Fibroblast of mammary gland (primary cell): ENCODE data around the gene BAHD1.

ENCODE experiments used
- DNase-seq: peaks from one replicate; pipeline ENCODE4 v3.0.0-alpha.2; 2010; ENCODE audit warnings: low read depth
- H3K4me3 ChIP-seq: 2 replicates; pipeline ENCODE4 v1.5.1; 2011; ENCODE audit warnings: low read depth, mild to moderate bottlenecking, low read length, moderate library complexity; ENCODE audit not compliant: control insufficient read depth
- TF ChIP-seq, protein P1 (sequence below): conservative IDR thresholded peaks from 2 replicates; pipeline ENCODE4 v1.5.1; 2011; ENCODE audit warnings: low read depth, low read length, inconsistent platforms; ENCODE audit not compliant: control insufficient read depth, insufficient read depth

BAHD1 gene

DNA sequence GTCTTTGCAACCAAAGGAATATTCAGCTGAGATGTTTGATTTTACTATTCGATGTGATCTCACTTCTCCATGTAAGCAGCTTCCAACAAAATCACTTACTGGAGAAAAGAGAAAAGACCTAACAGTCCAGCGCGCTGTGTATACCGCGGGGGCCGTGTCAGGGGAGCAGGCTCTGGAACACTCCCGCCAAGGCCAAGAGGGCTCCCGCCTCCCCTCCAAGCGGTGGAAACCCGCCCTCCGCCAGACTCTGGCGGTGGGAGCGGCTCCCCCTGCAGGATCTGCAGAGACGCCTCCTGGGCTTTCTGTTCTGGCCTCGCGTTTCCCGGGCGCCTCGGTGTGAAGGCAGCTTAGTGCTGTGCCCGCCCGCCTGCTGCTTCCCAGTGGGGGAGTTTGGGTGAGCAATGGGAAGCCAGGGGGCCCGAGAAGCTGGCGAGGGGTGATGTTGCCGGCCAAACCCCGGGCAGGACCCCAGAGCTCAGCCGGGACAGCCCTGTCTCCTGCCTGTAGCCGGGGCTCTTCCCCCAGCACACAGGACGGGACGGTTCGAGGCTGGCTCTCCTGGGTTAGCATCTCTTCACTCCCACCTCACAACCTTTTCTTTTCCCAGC is 66.3 kb downstream of the BAHD1 start:
- DNase-seq: peak; percentile 68
- peak overlapping the region; percentile 22 for H3K4me3 ChIP-seq
- TF ChIP-seq, protein P1, sequence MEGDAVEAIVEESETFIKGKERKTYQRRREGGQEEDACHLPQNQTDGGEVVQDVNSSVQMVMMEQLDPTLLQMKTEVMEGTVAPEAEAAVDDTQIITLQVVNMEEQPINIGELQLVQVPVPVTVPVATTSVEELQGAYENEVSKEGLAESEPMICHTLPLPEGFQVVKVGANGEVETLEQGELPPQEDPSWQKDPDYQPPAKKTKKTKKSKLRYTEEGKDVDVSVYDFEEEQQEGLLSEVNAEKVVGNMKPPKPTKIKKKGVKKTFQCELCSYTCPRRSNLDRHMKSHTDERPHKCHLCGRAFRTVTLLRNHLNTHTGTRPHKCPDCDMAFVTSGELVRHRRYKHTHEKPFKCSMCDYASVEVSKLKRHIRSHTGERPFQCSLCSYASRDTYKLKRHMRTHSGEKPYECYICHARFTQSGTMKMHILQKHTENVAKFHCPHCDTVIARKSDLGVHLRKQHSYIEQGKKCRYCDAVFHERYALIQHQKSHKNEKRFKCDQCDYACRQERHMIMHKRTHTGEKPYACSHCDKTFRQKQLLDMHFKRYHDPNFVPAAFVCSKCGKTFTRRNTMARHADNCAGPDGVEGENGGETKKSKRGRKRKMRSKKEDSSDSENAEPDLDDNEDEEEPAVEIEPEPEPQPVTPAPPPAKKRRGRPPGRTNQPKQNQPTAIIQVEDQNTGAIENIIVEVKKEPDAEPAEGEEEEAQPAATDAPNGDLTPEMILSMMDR: peak; percentile 76

DNA sequence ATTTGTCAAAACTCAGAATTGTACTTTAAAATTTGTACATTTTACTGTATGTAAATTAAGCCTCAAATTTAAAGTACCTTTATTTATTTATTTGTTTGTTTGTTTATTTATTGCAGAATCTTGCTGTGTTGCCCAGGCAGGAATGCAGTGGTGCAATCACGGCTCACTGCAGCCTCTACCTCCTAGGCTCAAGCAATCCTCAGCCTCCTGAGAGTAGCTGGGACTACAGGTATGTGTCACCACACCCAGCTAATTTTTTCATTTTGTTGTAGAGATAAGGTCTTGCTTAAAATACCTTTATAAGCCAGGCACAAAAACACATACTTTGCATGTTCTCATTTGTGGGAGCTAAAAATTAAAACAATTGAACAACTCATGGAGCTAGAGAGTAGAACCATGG is 67.5 kb downstream of the BAHD1 start:
- no peak overlapping the region for H3K4me3 ChIP-seq
- no peak for DNase-seq
- TF ChIP-seq, protein P1: no peak

DNA sequence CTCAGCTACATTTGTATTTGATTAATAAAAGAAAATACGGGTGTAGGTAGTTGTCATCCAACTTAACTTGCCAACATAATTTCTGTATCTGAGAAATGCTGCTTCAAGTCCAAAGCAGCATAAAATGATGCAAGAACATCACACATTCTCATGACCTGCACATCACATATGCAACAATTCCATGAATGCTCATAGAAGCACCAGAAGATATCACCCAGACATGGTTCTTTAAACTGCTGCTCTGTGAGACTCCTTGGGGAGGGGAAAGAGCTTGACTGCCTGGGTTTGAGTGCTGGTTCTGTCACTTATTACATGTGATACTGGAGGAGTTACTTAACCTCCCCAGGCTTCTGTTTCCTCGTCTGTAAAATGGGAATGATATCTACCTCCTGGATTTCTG is 69.4 kb downstream of the BAHD1 start:
- TF ChIP-seq, protein P1: no peak
- DNase-seq: no peak
- no peak overlapping the region for H3K4me3 ChIP-seq

DNA sequence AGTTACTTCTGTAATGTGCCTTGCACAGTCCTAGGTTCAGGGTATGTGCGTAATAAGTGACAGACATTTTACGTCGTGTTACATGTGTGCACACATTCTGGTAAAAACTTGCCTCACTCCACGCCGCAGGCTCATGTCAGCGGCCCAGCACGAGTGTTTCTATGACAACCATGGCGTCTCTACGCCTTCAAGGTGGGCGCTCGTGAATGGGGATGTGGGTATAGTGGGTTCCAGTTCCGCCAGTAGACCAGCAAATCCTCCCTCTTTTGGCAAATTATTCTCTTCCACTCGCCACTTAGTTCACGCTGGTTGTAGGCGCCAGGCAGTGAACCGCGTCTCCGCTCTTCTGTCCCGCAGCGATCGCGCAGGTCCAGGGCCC is 70.3 kb downstream of the BAHD1 start:
- peak overlapping the region; percentile 47 for H3K4me3 ChIP-seq
- TF ChIP-seq, protein P1: no peak
- peak; percentile 27 for DNase-seq

DNA sequence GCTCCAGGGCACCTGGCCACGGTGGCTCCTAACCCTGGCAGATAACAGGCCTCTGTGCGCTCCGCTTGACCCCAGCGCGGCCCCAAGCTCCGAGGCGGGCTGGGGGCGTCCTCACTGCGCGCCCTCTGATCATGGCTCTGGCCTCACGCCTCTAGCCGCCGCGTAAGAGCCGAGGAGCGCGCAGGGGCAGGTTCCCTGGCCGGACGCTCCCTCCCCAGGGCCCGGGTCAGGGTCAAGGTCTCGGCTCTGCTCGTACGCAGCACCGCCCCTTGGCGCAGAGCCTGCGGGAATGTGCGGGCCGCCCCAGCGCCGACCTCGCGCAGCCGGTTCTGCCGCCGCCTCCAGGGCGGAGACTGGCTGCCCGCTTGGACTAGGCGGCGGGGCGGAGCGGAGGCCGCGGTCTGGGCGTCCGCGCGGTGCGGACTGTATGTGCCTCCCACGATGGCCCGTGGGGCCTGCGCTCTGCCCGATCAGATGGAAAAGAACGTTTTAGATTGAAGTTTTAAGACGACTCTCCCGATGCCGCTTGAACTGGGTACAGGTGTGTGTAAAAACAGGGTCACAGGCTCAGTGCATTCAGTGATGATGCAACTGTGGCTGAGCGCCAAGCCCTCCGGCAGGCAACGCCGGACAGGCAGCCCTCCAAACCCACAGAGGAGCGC is 70.8 kb downstream of the BAHD1 start:
- TF ChIP-seq, protein P1: no peak
- peak; percentile 35 for DNase-seq
- peak overlapping the region; percentile 47 for H3K4me3 ChIP-seq

DNA sequence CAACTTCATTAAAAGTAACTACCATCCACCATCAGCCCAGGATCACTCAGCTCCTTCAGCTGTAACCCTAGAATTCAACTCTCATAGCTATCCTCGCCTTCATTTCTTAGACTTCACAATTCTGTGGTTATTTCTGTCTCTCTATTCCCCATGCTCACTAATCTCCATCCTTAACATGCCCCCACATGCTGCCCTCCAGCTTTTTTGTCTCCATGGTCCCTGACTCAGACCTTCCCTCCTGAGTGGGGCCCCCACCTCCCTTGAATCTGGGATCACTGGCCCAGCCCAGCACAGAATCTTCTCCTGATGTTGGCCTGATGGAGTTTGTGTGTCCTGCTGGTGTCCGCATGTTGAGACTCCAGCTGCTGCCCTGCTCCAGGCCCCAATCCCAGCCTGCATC is 71.7 kb downstream of the BAHD1 start:
- DNase-seq: no peak
- no peak overlapping the region for H3K4me3 ChIP-seq
- TF ChIP-seq, protein P1: no peak

DNA sequence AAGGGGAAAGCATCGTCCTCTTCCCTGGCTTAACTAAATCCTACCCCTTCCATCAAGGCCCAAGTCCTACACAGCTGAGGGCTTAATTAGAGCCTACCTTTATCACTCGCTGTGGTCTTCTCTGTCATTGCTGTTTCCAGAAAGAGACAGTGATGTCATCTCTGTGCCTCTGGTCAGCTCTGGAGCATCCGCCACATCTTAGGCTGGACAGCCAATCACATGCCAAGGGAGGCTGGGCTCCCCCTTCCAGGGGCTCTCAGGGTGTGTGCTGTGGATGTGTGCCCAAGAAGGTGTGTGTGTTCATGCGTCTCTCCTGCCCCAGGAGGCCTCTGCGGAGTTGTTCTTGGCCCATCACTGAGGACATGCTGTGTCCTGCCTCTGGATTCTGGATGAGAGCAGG is 72.9 kb downstream of the BAHD1 start:
- H3K4me3 ChIP-seq: no peak overlapping the region
- TF ChIP-seq, protein P1: no peak
- DNase-seq: no peak
